H1 (cell line): ENCODE measurements around the gene PRPF31. TPM values are rescaled to one million over a fixed set of nuclear protein-coding genes. Genes with fewer than 3 reads are reported as not detected.

ENCODE experiments used
- CTCF ChIA-PET: fragments of 300-600 bp; sonication (Branson Sonifier 250); formaldehyde crosslinking; loops from one replicate; lab custom pipeline; 2021; ENCODE audit not compliant: partially characterized antibody; lab: Charles Lee
- POLR2A ChIA-PET: fragments of 300-600 bp; sonication (Branson Sonifier 250); formaldehyde crosslinking; loops from one replicate; lab custom pipeline; 2021; ENCODE audit warnings: inconsistent platforms; ENCODE audit not compliant: partially characterized antibody; lab: Charles Lee
- DNase-seq, 2 experiments: peaks; one replicate each; pipeline versions ENCODE4 v3.0.0 to v3.0.0-alpha.2; 2010 to 2022; ENCODE audit warnings: low spot score in 2 of 2, low read depth in 1 of 2, mixed read lengths in 1 of 2
- FAIRE-seq: peaks from 2 replicates; lab custom pipeline; 2011; peaks lifted over from hg19 to GRCh38; lab: Jason Lieb, UNC
- H2AFZ ChIP-seq: 2 replicates; pipeline ENCODE4 v1.8.1; 2012; ENCODE audit warnings: low read length, inconsistent platforms
- H2AK5ac ChIP-seq: 2 replicates; pipeline ENCODE4 v1.6.1; 2013; ENCODE audit warnings: low read depth, low read length
- H2BK120ac ChIP-seq: replicated peaks from 2 replicates; pipeline ENCODE3; 2013; ENCODE audit warnings: low read depth, low read length, inconsistent platforms
- H2BK12ac ChIP-seq: 2 replicates; pipeline ENCODE4 v1.6.1; 2013; ENCODE audit warnings: low read depth, low read length
- H2BK15ac ChIP-seq: 2 replicates; pipeline ENCODE4 v1.6.1; 2013; ENCODE audit warnings: low read length
- H2BK20ac ChIP-seq: 2 replicates; pipeline ENCODE4 v1.6.1; 2013; ENCODE audit warnings: low read length
- H2BK5ac ChIP-seq: 2 replicates; pipeline ENCODE4 v1.6.1; 2013; ENCODE audit warnings: low read depth, low read length
- H3K14ac ChIP-seq: 2 replicates; pipeline ENCODE4 v1.6.1; 2013; ENCODE audit warnings: inconsistent platforms; ENCODE audit not compliant: insufficient read length
- H3K18ac ChIP-seq: 2 replicates; pipeline ENCODE4 v1.6.1; 2013; ENCODE audit warnings: low read length; ENCODE audit errors: extremely low read depth
- H3K23ac ChIP-seq: 2 replicates; pipeline ENCODE4 v1.6.1; 2013; ENCODE audit warnings: inconsistent platforms; ENCODE audit not compliant: insufficient read length
- H3K23me2 ChIP-seq: 2 replicates; pipeline ENCODE4 v1.6.1; 2013; ENCODE audit warnings: low read depth, low read length
- H3K27ac ChIP-seq: 2 replicates; pipeline ENCODE4 v1.6.1; 2011; ENCODE audit warnings: low read depth, low read length, inconsistent platforms
- H3K27me3 ChIP-seq, 4 experiments: replicated peaks in 1 of 4; 1 replicate in 1 of 4; 2 replicates in 3 of 4; pipeline versions ENCODE4 v1.6.1 to v1.8.1; 2011 to 2013; ENCODE audit warnings: low read length in 3 of 4, mild to moderate bottlenecking in 3 of 4, inconsistent platforms in 2 of 4, mixed read lengths in 2 of 4, moderate library complexity in 1 of 4; ENCODE audit not compliant: control insufficient read depth in 3 of 4, insufficient read depth in 3 of 4; ENCODE audit errors: extremely low read depth in 1 of 4
- H3K36me3 ChIP-seq, 4 experiments: 2 replicates each; pipeline versions ENCODE4 v1.6.1 to v1.8.1; 2011 to 2013; ENCODE audit warnings: mild to moderate bottlenecking in 4 of 4, low read length in 3 of 4, moderate library complexity in 2 of 4, control low read depth in 1 of 4, inconsistent platforms in 1 of 4; ENCODE audit not compliant: insufficient read depth in 4 of 4, control insufficient read depth in 2 of 4
- H3K4ac ChIP-seq: replicated peaks from 2 replicates; pipeline ENCODE3; 2013; ENCODE audit warnings: low read length, low read depth, mixed read lengths, inconsistent platforms; ENCODE audit not compliant: insufficient read length
- H3K4me1 ChIP-seq, 4 experiments: replicated peaks in 1 of 4; 1 replicate in 1 of 4; 2 replicates in 3 of 4; pipeline versions ENCODE4 v1.6.1 to v1.8.1; 2011 to 2013; ENCODE audit warnings: low read length in 3 of 4, inconsistent platforms in 2 of 4, mixed read lengths in 1 of 4; ENCODE audit not compliant: insufficient read depth in 4 of 4, control insufficient read depth in 3 of 4
- H3K4me2 ChIP-seq, 2 experiments: 2 replicates each; pipeline versions ENCODE4 v1.6.1 to v1.8.1; 2011 to 2013; ENCODE audit warnings: low read depth in 2 of 2, low read length in 2 of 2, control low read depth in 1 of 2, inconsistent platforms in 1 of 2, mild to moderate bottlenecking in 1 of 2; ENCODE audit not compliant: insufficient read depth in 1 of 2
- H3K4me3 ChIP-seq, 4 experiments: fragments of 200-600, 300-600 bp in 1 of 4; sonication (generic), shearing (Covaris generic), sonication (Bioruptor Twin) in 1 of 4; 2 replicates each; pipeline versions ENCODE4 v1.5.1 to v1.8.1; 2011 to 2016; ENCODE audit warnings: low read length in 4 of 4, low read depth in 3 of 4, control low read depth in 2 of 4, inconsistent platforms in 2 of 4, mild to moderate bottlenecking in 2 of 4, mixed read lengths in 1 of 4, moderate library complexity in 1 of 4; ENCODE audit not compliant: insufficient read depth in 2 of 4; ENCODE audit errors: extremely low read depth in 1 of 4
- H3K56ac ChIP-seq: replicated peaks from 2 replicates; pipeline ENCODE3; 2013; ENCODE audit warnings: low read depth, mild to moderate bottlenecking, mixed read lengths, low read length, inconsistent platforms; ENCODE audit not compliant: insufficient read length
- H3K79me1 ChIP-seq: 2 replicates; pipeline ENCODE4 v1.6.1; 2013; ENCODE audit warnings: low read depth, low read length, control low read depth
- H3K79me2 ChIP-seq, 2 experiments: 2 replicates each; pipeline versions ENCODE4 v1.6.1 to v1.8.1; 2012 to 2013; ENCODE audit warnings: low read length in 2 of 2, mild to moderate bottlenecking in 2 of 2, inconsistent platforms in 1 of 2; ENCODE audit not compliant: insufficient read depth in 2 of 2, control insufficient read depth in 1 of 2
- H3K9ac ChIP-seq, 4 experiments: replicated peaks in 1 of 4; 1 replicate in 1 of 4; 2 replicates in 3 of 4; pipeline versions ENCODE4 v1.6.1 to v1.8.1; 2011 to 2013; ENCODE audit warnings: low read depth in 3 of 4, low read length in 3 of 4, control low read depth in 2 of 4, mild to moderate bottlenecking in 2 of 4, moderate library complexity in 2 of 4, inconsistent platforms in 1 of 4; ENCODE audit errors: extremely low read depth in 1 of 4
- H3K9me3 ChIP-seq, 2 experiments: 2 replicates each; pipeline versions ENCODE4 v1.6.1 to v1.8.1; 2012 to 2013; ENCODE audit warnings: mild to moderate bottlenecking in 2 of 2, moderate library complexity in 2 of 2, control low read depth in 1 of 2, inconsistent platforms in 1 of 2, low read depth in 1 of 2, low read length in 1 of 2, mixed read lengths in 1 of 2; ENCODE audit not compliant: insufficient read depth in 2 of 2
- H4K20me1 ChIP-seq, 2 experiments: replicated peaks in 1 of 2; 2 replicates each; pipeline versions ENCODE3 to v1.8.1; 2011 to 2013; ENCODE audit warnings: inconsistent platforms in 2 of 2, low read length in 2 of 2, mild to moderate bottlenecking in 1 of 2; ENCODE audit not compliant: insufficient read depth in 2 of 2, control insufficient read depth in 1 of 2
- H4K5ac ChIP-seq: 2 replicates; pipeline ENCODE4 v1.6.1; 2013; ENCODE audit warnings: low read length, low read depth, mixed read lengths, inconsistent platforms; ENCODE audit not compliant: insufficient read length
- H4K8ac ChIP-seq: 2 replicates; pipeline ENCODE4 v1.8.0; 2013; ENCODE audit warnings: mild to moderate bottlenecking, moderate library complexity, low read length, inconsistent platforms; ENCODE audit not compliant: insufficient read depth; ENCODE audit errors: extremely low read depth
- H4K91ac ChIP-seq: replicated peaks from 2 replicates; pipeline ENCODE3; 2013; ENCODE audit warnings: low read length, mixed read lengths, inconsistent platforms; ENCODE audit not compliant: insufficient read length
- SIN3A ChIP-seq, 2 experiments: IDR thresholded peaks in 1 of 2; conservative IDR thresholded peaks in 1 of 2; 2 replicates each; pipeline ENCODE4 v1.6.1; 2011 to 2012; ENCODE audit warnings: low read length in 2 of 2, improper control_type of control experiment in 1 of 2, low read depth in 1 of 2, mild to moderate bottlenecking in 1 of 2
- SP4 ChIP-seq: IDR thresholded peaks from 2 replicates; pipeline ENCODE4 v1.6.1; 2012; ENCODE audit warnings: low read length, inconsistent platforms
- WGBS, 2 experiments: shearing (Covaris generic) in 1 of 2; methylation state at CpG; one replicate each; pipeline versions ENCODE4 v1.1.6 to v1.1.7; 2013 to 2015; ENCODE audit warnings: low lambda C conversion rate in 2 of 2, mixed read lengths in 2 of 2, inconsistent platforms in 1 of 2, low coverage in 1 of 2, missing lambda C conversion rate in 1 of 2; ENCODE audit not compliant: insufficient replicate concordance in 2 of 2, insufficient coverage in 1 of 2, insufficient read length in 1 of 2; ENCODE audit errors: extremely low coverage in 1 of 2, missing lambda C conversion rate in 1 of 2; 5-methylcytosine and 5-hydroxymethylcytosine counted together
- polyA plus RNA-seq, 7 experiments: library from polyadenylated mRNA; depleted of rRNA in 3 of 7; stranded (reverse) in 5 of 7; unstranded in 2 of 7; fragments of >200 nt in 5 of 7; fragments of 200-250 nt in 2 of 7; gene quantifications; 1 replicate in 5 of 7; 2 replicates in 1 of 7; 4 replicates in 1 of 7; pipeline versions ENCODE4 v1.2.1 to v1.2.3, GENCODE V29; 2011 to 2013; ENCODE audit warnings: missing spikeins in 2 of 7, mixed read lengths in 2 of 7
- total RNA-seq: library from RNA; stranded (reverse); fragmentation: NEBNext Ultra II Directional; extraction: Animal tissue kit (Norgen Biotek cat#: 25700); gene quantifications from 2 replicates; pipeline ENCODE4 v1.2.1, GENCODE V29; 2021

The PRPF31 gene
- total and polyA plus RNA-seq, 2 of the 8 experiments (the other 6 are each of a cell fraction or from before 2014, with no cell fraction given): 51.1 to 97.4 TPM

DNA sequence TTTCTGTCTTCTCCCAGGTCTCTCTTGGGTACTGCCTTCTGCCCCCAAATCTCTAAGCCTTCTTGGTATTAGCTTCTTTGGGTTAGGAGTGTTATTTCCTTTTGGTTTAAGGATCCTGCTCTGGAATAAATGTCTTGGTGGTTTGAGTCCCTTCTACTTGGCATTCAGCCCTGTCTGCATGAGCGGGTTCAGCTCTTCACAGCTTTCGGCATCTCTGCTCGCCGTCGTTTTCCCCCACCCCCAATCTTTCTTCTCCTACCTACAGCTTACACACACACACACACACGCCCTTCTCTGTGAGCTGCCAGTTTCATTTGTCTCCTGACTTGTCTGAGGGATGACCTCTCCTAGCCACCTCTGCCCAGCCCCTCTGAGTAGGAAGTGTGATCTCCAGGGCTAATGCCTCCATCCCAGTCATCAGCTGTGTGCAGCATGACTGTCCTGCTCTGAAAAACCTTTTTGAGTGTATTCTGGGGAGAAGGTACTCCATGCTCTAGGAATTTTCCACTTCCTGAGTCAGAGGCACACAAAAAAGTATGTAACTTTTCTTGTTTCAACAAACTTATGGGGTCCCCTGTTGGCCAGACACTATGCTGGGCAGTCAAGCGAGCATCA lies 26.7 kb downstream of the PRPF31 start:
- Histone ChIP-seq H3K9me3 (no peaks in the 10 kb centered on the region), H4K5ac (no peak overlapping the region), H4K20me1 (peaks cover 36 to 58% of the 10 kb centered on the region in 2 experiments), H3K79me1 (peaks cover 23% of the 10 kb centered on the region), H3K9ac (no peak overlapping the region), H4K8ac (no peak overlapping the region), H2BK20ac (no peak overlapping the region), H3K14ac (no peak overlapping the region), H3K27ac (no peak overlapping the region), H3K4me2 (no peak overlapping the region), H2AFZ (no peak overlapping the region), H3K36me3 (peaks cover 36 to 57% (median 51%) of the 10 kb centered on the region in 4 experiments), H2BK12ac (no peak overlapping the region), H3K79me2 (peaks cover 27 to 50% of the 10 kb centered on the region in 2 experiments), H3K23me2 (peaks cover 4% of the 10 kb centered on the region; the same call in 1 of the 2 replicates), H4K91ac (no peak overlapping the region), H2BK120ac (no peak overlapping the region), H2BK5ac (no peak overlapping the region), H3K4me1 (peaks cover 0 to 22% (median 7%) of the 10 kb centered on the region in 4 experiments; a peak in 5 of 7 replicates), H3K18ac (no peak overlapping the region), H2BK15ac (no peak overlapping the region), H3K23ac (no peak overlapping the region), H2AK5ac (no peak overlapping the region), H3K4me3 (no peak overlapping the region), H3K56ac (no peak overlapping the region), H3K27me3 (no peaks in the 10 kb centered on the region), H3K4ac (no peak overlapping the region)
- DNase-seq: no peak
- CTCF ChIA-PET: no interaction called here
- no peak for FAIRE-seq
- 85% methylated on average over 7 of the region's 7 CpGs; no CpG with 5 or more reads in 1 of the 2 experiments for WGBS, 2 experiments
- POLR2A ChIA-PET: interaction anchor here (1.8 to 15.7 kb wide), 2 partner anchors 12 to 27 kb away, joined by 5 to 348 read pairs; partner anchors contain the start of genes LENG1, PRPF31 and TFPT
- TF ChIP-seq SIN3A (conservative IDR thresholded peaks at IDR 0.05 in 1 of 2, IDR thresholded peaks at IDR 0.05 in 1 of 2; ENCODE audit: low read depth in 1 of 2, low read length in 2 of 2) (no peak), SP4 (no peak)
